GM18519 (cell line): Measurements from ENCODE around the gene RSPH9.
"Not testable (repeated sequence)": the region's sequence is repeated elsewhere in the genome, so short reads cannot be mapped to it uniquely, and the experiment has no call there.

Source experiments
- ATAC-seq: cut with Tn5 transposase; IDR thresholded peaks from one replicate; pipeline ENCODE4 v1.9.1; 2021; ENCODE audit warnings: mild to moderate bottlenecking, moderate library complexity; ENCODE audit not compliant: unreplicated experiment, low FRiP score

RSPH9 gene

DNA sequence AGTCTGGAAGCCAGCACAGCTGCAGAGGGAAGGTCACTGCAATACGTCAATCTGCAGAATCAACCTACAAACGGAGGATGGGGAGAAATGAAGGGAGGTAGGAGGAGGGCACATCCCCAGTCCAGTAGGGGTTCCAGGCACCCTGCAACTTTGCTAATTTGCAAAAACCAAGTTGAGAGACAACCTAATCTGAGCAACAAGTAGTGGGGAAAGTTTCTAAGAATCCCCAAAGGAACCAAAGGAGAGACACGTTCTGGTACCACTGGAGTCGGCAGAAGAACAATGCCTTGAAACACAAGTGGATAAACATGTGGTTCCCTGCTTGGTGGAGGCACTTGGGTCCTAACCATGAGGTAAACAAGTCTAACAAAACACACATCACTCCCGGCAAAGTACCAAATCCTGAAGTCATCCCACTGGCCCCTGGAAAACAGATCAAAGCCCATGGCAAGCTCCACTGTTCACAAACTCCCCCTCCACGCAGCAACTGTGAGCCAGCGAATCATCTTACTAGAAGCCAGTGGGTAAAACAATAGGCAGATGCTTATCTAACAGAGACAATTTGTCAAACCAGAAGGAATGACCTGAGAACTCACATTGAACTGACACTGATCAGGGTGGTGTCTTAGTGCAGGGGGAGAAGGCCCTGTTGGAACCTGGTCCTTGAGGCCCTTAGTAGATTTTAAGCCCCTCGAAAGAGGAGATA, 38.0 kb downstream of the RSPH9 start:
- no peak for ATAC-seq

DNA sequence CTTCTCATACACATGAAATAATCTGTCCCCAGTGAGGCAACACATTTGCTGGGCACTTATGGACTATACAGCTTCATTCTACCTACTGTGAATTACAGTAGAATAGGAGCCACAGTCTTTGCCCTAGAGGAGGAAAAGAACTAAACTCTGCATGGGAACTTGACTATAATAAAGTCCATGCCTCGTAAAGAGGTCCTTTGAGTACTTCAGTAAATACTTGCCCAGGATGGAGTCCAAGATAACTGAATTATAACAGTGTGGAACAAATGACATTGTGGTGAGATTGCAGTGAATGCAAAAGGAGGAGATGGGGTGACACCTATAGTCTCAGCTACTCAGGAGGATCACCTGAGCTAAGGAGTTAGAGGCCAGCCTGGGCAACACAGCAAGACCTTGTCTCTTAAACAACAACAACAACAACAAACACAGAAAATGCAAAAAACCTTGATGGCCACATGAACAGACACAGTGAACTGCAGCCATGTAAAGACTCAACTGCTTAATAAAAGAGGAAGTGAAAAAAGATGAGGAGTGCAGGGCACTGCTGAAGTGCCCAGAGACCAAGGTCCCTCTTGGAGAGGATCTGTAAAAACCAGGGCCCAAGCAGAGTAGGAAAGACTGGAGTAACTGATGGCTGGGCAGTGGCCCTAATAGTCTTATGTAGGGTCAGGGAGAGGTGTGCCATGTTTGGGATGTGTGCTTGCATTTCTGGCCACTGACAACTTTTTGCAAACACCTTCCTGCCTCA, 39.0 kb downstream of the RSPH9 start:
- no peak for ATAC-seq

DNA sequence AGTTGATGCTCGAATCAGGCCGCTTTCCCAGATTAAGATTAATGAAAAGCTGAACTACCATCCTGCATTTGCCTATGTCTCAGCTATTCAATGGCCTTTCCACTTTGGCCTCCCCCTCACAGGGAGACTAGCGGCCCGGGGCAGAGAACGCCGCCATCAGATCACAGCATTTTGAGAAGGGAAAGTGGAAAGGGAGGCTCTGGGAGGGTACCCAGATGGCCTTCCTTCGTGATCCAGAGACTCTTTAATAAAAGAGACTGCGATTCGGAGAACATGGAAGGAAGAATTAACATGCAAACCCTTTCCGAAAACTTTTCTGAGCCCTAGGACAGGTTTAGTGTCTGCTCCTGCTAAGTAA, 42.2 kb downstream of the RSPH9 start:
- no peak for ATAC-seq

DNA sequence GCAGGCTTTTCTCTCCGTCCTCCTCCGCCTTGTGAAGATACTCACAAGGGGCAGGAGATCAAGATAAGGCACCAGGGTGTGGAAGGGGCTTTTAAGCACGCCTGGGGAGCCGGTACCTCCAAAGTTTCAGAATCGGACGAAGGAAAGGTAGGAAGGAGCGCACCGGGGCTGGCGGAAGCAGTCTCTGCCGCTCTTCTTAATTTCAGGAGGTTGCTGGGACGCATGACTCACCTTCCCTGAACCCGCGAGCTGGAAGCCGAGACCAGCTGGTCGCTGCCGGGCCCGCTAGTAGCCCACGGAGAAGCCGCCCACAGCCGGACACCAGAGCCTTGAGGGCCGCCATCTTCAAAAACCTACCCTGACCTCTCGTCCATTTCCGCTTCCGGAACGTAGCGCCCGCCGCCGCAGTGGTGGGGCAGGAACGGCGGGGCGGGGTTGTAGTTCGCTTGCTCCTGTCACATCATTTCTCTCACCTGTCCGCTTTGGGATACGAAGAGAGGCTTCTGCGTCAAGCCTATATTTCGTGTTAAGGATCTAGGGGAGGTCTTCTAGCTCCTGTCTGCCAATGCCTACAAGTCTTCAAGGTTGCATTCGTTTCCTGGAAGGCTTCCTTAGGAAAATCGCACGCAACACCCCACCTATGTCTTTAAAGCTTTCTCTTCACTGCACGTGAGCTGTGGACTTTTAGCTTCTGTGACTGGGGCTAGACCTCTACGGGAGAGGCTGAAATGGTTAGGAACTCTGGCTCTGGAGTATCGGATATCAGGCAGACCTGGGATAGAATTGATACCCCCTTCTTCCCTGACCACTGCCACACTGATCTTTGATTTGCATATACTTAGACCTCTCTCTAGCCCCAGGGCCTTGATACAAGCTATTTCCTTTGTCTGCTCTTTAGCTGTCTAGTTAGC, 42.9 kb downstream of the RSPH9 start, which contains the start of gene MRPS18A:
Gene MRPS18A (minus strand): TSS at position 355 of the 911 bp plus-strand sequence. CDS start 12 bp downstream, at position 343.
- ATAC-seq, result peak; percentile 57

DNA sequence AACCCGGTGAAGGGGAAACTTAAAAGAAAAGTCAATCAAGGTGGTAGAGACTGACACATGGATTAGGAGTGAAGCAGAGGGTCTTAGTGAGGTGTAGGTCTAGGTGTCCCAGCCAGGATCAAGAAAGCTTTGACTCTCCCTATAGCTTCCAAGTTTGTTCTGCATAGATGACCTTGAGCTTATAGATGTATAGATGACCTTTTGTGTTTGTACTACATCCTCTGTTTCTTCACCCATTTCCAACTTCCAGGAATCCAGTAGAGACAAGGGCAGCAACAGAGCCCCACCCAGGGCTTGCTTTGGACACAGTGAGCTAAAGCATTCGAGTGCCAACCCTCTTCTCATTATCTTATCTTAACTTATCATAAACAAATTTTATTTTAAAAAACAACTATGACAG, 44.6 kb downstream of the RSPH9 start:
- no peak for ATAC-seq

DNA sequence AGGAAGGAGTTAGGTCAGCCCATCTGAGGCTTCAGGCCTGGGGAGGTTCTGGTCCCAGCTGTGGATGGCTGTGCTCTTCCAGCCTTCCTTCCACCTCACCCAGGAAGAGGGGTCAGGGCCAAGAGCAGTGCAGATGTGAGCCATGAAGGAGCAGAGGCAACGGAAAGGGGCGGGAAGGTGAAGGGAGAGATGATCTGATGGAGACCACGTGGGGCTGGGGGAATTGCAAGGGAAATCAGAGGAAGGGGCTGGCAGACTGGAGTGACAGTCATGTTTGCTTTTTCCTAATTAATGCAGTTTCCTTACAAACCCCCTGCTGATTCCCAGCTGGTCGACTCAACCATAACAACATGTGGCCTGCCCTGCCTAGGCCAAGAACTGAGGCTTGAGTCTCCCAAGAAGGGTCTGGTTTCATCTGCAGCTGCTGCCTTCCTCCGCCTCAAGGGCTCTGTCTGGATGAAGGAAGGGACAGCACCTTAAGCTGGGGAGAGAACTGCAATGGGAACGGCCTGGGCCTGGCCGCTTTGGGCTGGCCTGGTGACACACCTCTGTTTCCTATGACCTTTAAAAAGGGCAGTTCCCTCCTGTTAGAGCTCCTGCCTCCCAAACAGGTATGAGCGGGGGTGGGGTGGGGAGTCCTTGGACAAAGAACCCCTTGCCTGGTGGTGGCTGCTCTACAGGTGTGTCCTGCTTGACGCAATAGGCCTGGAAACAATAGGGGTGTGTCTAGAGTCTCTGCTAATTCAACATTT, 50.6 kb downstream of the RSPH9 start:
- ATAC-seq, result no peak

DNA sequence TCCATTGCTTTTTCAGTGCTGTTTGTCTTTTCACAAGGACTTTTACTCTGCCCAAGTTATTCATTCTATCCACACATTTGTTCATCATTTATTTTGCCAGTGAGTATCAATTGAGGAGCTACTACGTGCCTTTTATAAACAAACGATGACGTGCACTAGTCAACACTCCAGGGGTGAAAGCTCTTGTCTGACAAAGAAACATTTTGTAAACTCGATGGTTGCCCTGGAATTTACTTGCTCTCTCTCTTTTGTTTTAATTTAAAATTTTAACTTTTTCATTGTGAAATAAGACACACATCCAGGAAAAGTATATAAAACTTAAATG, 51.1 kb downstream of the RSPH9 start:
- no peak for ATAC-seq

DNA sequence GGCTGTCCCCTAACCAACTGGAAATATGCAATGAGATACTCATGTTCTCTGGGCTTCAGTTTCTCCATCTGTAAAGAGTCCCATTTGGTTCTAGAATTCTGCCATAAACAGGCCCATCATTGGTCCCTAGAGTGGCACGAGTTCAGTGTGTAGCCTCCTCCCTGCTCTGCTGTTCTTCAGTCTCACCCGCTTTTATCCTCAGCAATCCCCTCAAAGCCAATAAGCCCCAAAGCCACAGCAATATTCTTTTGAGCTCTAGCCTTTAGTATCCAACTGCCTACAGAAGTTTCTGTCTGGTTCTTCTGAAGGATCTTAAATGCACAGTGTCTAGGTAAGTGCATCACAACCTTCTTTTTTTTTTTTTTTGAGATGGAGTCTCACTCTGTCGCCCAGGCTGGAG, 52.6 kb downstream of the RSPH9 start:
- no peak for ATAC-seq

DNA sequence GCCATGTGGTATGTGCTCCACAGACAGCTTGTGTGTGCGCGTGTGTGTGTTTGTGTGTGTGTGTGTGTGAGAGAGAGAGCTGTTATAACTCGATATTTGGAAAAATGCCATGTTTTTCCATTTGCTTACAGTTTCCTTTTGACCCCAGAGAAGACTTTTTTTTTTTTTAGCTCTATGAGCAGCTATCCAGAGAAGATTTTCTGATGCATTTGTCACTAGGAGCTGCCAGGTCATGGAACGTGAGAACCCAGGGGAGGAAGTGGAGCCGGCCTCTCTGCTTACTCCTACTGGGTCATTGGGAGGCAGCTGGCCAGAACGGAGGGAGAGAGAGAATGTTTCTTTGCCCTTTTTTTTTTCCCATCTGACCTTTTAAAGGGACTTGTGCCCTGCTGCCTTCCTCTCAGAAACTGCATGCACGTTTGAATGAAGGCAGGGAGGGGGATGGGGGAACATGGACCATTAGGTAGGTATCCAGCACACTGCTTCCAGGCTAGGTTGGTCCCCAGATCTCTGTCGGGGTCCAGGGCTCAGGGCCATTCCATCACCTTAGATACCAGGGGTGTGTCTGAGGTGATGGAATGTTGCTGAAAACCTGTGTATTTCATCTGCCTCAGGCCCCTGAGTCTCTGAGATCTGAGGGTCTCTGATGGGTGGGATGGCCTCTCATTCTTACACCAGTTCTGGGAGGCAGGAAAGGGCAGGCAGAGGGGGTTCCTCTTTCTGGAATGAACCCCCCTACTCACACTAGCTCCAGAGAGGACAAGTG, 53.9 kb downstream of the RSPH9 start:
- no peak for ATAC-seq

DNA sequence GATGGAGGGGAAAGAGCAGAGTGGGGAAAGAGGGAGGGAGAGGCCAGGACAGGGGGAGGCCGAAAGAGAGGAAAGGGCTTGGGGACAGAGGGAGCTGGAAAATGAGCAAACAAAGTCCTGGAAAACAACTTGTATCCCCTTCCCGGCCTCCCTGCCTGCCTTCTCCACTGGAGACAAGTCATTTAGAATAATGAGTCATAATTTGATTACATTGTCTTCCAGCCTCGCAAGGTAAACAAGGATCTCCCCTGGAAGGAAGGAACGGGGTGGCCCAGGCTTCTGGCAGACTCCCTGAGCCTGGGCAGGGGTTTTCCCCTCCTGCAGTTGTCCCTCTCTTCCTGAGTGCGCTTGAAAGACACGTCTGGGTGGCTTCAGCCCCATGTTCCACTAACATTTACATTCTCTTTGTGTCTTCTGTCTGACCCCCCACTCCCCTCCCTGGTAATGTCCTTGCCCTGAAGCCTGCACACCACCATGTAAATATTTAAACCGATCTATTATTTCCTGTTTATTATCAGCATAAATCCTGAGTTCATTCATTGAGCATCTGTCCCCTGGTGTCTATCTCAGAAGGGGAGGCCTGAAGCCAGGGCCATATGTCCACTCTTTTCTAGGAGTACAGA, 54.8 kb downstream of the RSPH9 start:
- no peak for ATAC-seq

DNA sequence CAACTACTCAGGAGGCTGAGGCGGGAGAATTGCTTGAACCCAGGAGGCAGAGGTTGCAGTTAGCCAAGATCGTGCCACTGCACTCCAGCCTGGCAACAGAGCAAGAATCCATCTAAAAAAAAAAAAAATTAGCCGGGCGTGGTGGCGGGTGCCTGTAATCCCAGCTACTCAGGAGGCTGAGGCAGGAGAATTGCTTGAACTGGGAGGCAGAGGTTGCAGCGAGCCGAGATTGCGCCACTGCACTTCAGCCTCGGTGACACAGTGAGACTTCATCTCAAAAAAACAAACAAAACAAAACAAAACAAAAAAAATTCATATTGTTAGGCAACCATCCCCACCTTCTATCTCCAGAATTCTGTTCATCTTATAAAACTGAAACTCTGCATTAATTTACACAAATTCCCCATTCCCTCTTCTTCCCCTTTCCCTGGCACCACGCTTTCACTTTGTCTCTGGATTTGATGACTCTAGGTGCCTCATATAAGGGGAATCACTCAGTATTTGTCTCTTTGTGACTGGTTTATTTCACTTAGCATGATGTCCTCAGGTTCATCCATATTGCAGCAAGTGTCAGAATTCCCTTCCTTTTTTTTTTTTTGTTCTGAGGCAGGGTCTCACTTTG, 56.2 kb downstream of the RSPH9 start:
- not testable (repeated sequence) for ATAC-seq

DNA sequence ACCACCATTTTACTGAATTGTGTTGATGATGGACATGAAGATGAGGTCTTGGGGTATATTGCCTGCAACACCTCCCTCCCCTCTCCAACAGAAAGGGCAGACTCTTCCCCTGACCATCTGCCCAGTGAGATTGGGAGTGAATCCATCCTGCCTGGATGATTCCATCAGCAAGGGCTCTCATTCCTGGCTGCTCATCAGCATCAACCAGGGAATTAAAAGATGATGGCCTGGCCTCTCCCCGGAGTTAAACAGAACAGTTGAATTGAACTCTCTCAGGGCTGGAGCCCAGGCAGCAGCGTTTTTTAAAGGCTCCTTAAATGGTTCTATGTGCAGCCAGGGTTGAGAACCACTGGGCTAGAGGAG, 57.3 kb downstream of the RSPH9 start:
- ATAC-seq, result no peak

DNA sequence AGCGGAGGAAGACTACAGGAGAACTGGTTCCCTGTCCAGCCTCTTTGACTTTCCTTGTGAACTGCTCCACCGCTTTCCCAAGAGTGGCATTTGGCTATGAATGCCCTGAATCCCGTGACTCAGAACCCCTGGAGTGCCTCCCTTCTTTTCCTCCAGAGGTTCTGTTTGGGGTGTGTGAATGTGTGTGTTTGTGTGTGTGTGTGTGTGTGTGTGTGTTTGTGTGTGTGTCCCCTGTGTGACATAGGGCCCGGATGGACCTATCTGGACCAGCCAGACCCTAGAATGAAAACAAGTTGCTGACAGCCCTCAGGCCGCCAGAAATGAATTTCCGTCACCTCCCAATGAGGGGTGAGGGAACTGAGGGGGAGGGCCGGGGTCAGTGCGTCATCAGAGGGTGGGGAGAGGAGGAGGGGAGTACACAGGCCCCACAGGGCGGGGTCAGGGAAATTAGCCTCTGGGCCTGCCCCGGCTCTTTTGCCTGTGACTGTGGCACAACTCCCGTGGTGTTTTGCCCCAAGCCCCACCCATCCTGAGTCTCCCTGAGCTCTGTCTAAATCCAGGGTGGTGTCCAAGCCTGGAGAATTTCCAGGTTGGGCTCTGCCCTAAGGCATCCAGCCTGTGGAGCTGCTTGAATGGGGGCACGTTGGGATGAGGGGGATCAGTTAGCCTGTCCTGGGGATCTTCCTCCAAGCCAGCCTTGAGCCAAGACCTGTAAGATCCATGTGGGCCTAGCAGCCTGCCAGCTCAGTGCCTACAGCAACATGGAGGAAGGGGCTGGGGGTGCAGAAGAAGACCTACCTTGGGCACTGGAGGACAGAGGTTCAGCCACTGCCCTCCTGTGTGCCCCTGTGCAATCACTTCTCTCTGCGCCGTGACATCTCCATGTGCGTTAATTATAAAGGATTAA, 58.0 kb downstream of the RSPH9 start:
- ATAC-seq, result no peak

DNA sequence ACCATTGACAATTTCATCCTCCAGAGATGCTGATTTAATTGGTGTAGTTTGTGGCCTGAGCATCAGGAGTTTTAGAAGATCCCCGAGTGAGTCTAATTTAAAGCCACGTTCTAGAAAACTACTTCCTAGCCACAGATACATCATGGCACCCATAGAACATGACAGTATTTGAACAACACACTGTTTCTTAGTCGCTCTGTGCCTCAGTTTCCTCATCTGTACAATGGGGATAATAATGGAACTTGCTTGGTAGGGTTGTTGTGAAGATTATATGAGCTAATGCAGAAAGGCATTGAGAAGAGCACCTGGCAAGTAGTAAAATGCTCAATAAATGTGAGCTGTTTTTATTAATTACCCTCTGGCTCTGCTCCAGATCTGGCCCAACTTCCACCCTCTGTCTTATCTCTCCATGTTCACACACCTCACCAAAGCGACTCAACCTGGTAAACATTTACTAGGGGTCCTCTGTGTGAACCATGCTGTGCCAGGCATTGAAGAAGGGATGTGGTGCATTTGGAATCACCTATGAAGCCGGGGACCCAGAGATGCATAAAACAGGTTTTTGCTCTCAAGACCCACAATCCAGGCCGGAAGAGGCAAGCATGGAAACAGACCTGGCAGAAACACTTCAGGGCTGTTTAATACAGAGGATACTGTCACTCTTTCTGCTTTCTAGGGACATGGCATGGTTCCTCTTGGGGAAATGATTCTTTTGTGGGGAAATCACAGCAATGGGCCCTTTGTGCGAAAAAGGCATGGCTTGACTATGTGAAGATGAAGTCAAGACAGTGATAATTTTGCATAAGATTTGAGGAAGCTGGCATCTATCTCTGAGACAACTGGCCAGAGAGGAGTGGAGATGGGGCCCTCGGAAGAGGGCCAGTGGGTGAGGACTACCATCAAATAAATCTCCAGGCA, 58.9 kb downstream of the RSPH9 start:
- ATAC-seq, result no peak

DNA sequence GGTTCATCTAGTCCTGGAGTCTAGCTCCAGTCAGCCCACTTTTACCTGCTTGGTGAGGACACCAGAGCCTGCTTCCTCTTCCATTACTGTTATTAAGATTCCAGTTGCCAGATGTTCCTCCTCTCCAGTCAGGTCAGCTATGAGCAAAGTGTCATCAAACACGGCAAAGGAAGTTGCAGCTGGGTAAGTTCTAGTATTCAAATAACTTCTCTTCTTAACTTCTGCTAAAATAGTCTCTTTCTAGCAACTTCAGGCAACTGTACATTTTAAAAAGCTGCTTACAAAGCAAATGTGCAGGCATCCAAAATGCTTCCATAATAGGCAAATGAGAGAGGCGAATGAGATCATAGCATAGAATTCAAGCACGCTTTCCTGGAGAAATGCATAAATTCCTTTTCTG, 61.2 kb downstream of the RSPH9 start:
- ATAC-seq, result no peak

DNA sequence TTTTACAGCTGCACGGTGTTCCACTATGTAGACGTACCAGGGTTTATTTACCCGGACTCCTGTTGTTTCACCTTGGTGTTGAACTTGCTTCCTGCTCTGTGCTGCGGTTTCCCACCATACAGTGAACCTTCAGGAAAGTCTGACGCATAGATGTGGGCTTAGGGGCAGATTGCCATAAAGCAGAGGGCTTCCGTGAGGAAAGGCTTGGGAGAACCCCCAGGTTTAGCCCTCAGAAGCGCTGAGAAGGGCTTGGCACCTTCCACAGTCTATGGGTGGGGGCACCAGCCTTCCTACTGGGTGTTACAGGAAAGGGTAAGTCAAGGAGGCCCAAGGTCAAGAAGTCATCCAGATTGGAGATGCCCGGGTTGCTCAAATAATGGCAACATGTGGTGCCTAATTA, 62.0 kb downstream of the RSPH9 start:
- no peak for ATAC-seq

DNA sequence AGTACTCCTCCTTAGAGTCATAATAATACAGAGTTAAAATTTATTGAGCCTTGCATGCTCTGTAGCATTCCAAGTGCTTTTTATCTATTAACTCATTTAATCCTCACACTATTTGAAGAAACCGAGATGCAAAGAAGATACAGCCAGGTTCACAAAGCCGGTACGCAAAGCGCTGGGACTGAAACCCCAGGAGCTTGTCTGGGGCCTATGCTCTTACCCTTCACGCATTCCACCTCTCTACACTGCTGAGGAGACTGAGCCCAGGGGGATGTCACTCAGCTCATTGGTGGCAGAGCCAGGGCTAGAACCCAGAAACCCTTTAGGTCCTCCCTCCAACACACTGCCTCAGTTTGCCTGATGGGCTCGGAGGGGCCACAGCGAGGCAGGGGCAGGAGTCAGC, 62.4 kb downstream of the RSPH9 start:
- no peak for ATAC-seq
